Measurements from ENCODE around the gene TGM3.

TGM3 gene

GRCh38 chr20:2379511-2380229 lies 83.9 kb downstream of the TGM3 start:
- TF ChIP-seq, protein P1, sequence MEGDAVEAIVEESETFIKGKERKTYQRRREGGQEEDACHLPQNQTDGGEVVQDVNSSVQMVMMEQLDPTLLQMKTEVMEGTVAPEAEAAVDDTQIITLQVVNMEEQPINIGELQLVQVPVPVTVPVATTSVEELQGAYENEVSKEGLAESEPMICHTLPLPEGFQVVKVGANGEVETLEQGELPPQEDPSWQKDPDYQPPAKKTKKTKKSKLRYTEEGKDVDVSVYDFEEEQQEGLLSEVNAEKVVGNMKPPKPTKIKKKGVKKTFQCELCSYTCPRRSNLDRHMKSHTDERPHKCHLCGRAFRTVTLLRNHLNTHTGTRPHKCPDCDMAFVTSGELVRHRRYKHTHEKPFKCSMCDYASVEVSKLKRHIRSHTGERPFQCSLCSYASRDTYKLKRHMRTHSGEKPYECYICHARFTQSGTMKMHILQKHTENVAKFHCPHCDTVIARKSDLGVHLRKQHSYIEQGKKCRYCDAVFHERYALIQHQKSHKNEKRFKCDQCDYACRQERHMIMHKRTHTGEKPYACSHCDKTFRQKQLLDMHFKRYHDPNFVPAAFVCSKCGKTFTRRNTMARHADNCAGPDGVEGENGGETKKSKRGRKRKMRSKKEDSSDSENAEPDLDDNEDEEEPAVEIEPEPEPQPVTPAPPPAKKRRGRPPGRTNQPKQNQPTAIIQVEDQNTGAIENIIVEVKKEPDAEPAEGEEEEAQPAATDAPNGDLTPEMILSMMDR (IDR thresholded peaks at IDR 0.05; ENCODE audit: low read length), result no peak
- no peak for TF ChIP-seq EZH2 (IDR thresholded peaks at IDR 0.05; ENCODE audit: borderline replicate concordance, low read length)
- Histone ChIP-seq H2AFZ (ENCODE audit: low read length) (no peak overlapping the region), H3K4me2 (ENCODE audit: low read length) (no peak overlapping the region), H3K4me3 (ENCODE audit: low read depth, low read length, poor library complexity, severe bottlenecking) (no peak overlapping the region), H4K20me1 (ENCODE audit: insufficient read depth, low read length) (no peaks in the 10 kb centered on the region), H3F3A (ENCODE audit: insufficient read depth, low read length) (no peaks in the 10 kb centered on the region), H3K79me2 (ENCODE audit: insufficient read depth, low read length) (no peaks in the 10 kb centered on the region), H3K4me1 (ENCODE audit: insufficient read depth, low read length, severe bottlenecking) (no peaks in the 10 kb centered on the region), H3K9me2 (ENCODE audit: low read depth, low read length) (no peaks in the 10 kb centered on the region), H3K27ac (ENCODE audit: low read depth, low read length, poor library complexity, severe bottlenecking) (no peak overlapping the region), H3K36me3 (ENCODE audit: insufficient read depth, low read length) (no peaks in the 10 kb centered on the region), H3K9me3 (ENCODE audit: low read length) (no peaks in the 10 kb centered on the region), H3K27me3 (ENCODE audit: insufficient read depth, low read length) (no peaks in the 10 kb centered on the region), H3K9ac (ENCODE audit: low read length) (no peak overlapping the region)

DNA sequence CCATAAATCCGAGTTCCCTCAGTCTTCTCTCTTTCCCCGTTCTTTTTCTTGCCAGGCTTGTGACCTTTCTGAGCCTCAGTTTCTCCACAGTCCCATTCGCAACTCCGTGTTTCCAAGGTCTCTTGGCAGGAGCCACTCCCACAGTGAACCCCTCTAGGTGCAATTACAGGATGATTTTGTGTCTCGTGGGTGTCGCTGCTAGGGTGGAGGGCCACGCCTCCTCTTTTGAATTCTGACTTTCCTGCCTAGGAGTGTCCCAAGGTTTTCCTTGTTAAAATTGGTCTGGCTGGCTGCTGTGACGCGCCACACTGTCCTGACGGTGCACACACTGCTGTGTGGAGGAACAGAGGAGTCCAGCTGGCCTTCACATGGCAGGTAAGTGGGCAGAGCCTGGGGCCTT lies 84.8 kb downstream of the TGM3 start, which contains the start of gene TGM6:
Gene TGM6, plus strand, starts transcription at position 301 of the 400 bp plus-strand sequence. Its CDS starts 68 bp downstream, at position 369.
- no peaks in the 10 kb centered on the region for H3K9me2 ChIP-seq (ENCODE audit: low read depth, low read length)
- H3K79me2 ChIP-seq (ENCODE audit: insufficient read depth, low read length), result no peaks in the 10 kb centered on the region
- H2AFZ ChIP-seq (ENCODE audit: low read length), result no peak within 1 kb of the TSS
- H3F3A ChIP-seq (ENCODE audit: insufficient read depth, low read length), result no peaks in the 10 kb centered on the region
- H3K4me3 ChIP-seq (ENCODE audit: low read depth, low read length, poor library complexity, severe bottlenecking), result no peak within 1 kb of the TSS
- H3K36me3 ChIP-seq (ENCODE audit: insufficient read depth, low read length), result no peaks in the 10 kb centered on the region
- no peak within 1 kb of the TSS for H3K4me2 ChIP-seq (ENCODE audit: low read length)
- TF ChIP-seq, protein P1 (IDR thresholded peaks at IDR 0.05; ENCODE audit: low read length), result no peak
- no peak for TF ChIP-seq EZH2 (IDR thresholded peaks at IDR 0.05; ENCODE audit: borderline replicate concordance, low read length)
- no peaks in the 10 kb centered on the region for H3K27me3 ChIP-seq (ENCODE audit: insufficient read depth, low read length)
- no peak within 1 kb of the TSS for H3K27ac ChIP-seq (ENCODE audit: low read depth, low read length, poor library complexity, severe bottlenecking)
- H4K20me1 ChIP-seq (ENCODE audit: insufficient read depth, low read length), result no peaks in the 10 kb centered on the region
- H3K9ac ChIP-seq (ENCODE audit: low read length), result no peak within 1 kb of the TSS
- no peaks in the 10 kb centered on the region for H3K9me3 ChIP-seq (ENCODE audit: low read length)
- H3K4me1 ChIP-seq (ENCODE audit: insufficient read depth, low read length, severe bottlenecking), result no peaks in the 10 kb centered on the region

- no peaks in the 10 kb centered on the region for H3K9me3 ChIP-seq (ENCODE audit: low read length)
- no peaks in the 10 kb centered on the region for H3K9me2 ChIP-seq (ENCODE audit: low read depth, low read length)
- no peaks in the 10 kb centered on the region for H4K20me1 ChIP-seq (ENCODE audit: insufficient read depth, low read length)
- no peak overlapping the region for H3K4me2 ChIP-seq (ENCODE audit: low read length)
- no peaks in the 10 kb centered on the region for H3F3A ChIP-seq (ENCODE audit: insufficient read depth, low read length)
- no peaks in the 10 kb centered on the region for H3K27me3 ChIP-seq (ENCODE audit: insufficient read depth, low read length)
- H2AFZ ChIP-seq (ENCODE audit: low read length), result no peak overlapping the region
- H3K27ac ChIP-seq (ENCODE audit: low read depth, low read length, poor library complexity, severe bottlenecking), result no peak overlapping the region
- H3K36me3 ChIP-seq (ENCODE audit: insufficient read depth, low read length), result no peaks in the 10 kb centered on the region
- H3K4me1 ChIP-seq (ENCODE audit: insufficient read depth, low read length, severe bottlenecking), result no peaks in the 10 kb centered on the region
- H3K79me2 ChIP-seq (ENCODE audit: insufficient read depth, low read length), result no peaks in the 10 kb centered on the region
- no peak overlapping the region for H3K4me3 ChIP-seq (ENCODE audit: low read depth, low read length, poor library complexity, severe bottlenecking)
- no peak overlapping the region for H3K9ac ChIP-seq (ENCODE audit: low read length)
- TF ChIP-seq EZH2 (IDR thresholded peaks at IDR 0.05; ENCODE audit: borderline replicate concordance, low read length), result no peak
- TF ChIP-seq, protein P1 (IDR thresholded peaks at IDR 0.05; ENCODE audit: low read length), result no peak
These were observed 85.5 kb downstream of the TGM3 start for GRCh38 chr20:2381303-2381702.
